GM12878 (cell line): ENCODE results near the gene KCNH5. TPM values are rescaled to one million over a fixed set of nuclear protein-coding genes. Genes with fewer than 3 reads are reported as not detected.

Experiments used
- ATAC-seq: fragments of 200-7000 bp; cut with Tn5 transposase; 3 replicates; pipeline ENCODE4 v1.9.1; 2020; ENCODE audit warnings: mild to moderate bottlenecking, moderate library complexity
- BruUV-seq: library from RNA; stranded (reverse); fragments of 400-500 nt; replicated peaks from 2 replicates; lab custom pipeline; 2021; lab: Mats Ljungman, UMichigan
- CTCF ChIA-PET: fragments of 300-600 bp; sonication (Branson Sonifier 250); formaldehyde crosslinking; extraction: SDS; loops from one replicate; lab custom pipeline; 2021; ENCODE audit warnings: inconsistent platforms; lab: Yijun Ruan, JAX
- POLR2A ChIA-PET: fragments of 350-600 bp; formaldehyde crosslinking; extraction: SDS; loops from one replicate; lab custom pipeline; 2021; ENCODE audit warnings: inconsistent platforms; lab: Charles Lee
- RAD21 ChIA-PET: fragments of 300-600 bp; sonication (Branson Sonifier 250); formaldehyde crosslinking; loops from one replicate; lab custom pipeline; 2023; ENCODE audit warnings: antibody characterized with exemption; ENCODE audit not compliant: unreplicated experiment; lab: Charles Lee
- SMC1A ChIA-PET: fragments of 300-600 bp; sonication (Branson Sonifier 250); formaldehyde crosslinking; loops from one replicate; lab custom pipeline; 2023; ENCODE audit not compliant: unreplicated experiment, uncharacterized antibody; lab: Charles Lee
- DNase-seq: peaks from one replicate; pipeline ENCODE4 v3.0.0-alpha.2; 2011; ENCODE audit warnings: low read depth, low spot score
- FAIRE-seq: peaks from 3 replicates; lab custom pipeline; 2011; peaks lifted over from hg19 to GRCh38; lab: Jason Lieb, UNC
- H2AFZ ChIP-seq: 2 replicates; pipeline ENCODE4 v1.6.0; 2011; ENCODE audit warnings: low read depth, low read length, control low read depth; ENCODE audit not compliant: control insufficient read depth
- H3K27ac ChIP-seq: 2 replicates; pipeline ENCODE4 v1.5.1; 2011; ENCODE audit warnings: control low read depth; ENCODE audit not compliant: control insufficient read depth, insufficient read depth
- H3K27me3 ChIP-seq, 2 experiments: replicated peaks in 1 of 2; 2 replicates each; pipeline versions ENCODE4 v1.6.0 to v1.6.1; 2011; ENCODE audit warnings: low read length in 1 of 2; ENCODE audit not compliant: control insufficient read depth in 2 of 2, insufficient read depth in 2 of 2
- H3K36me3 ChIP-seq, 2 experiments: 2 replicates each; pipeline ENCODE4 v1.5.1; 2011; ENCODE audit warnings: low read length in 1 of 2; ENCODE audit not compliant: control insufficient read depth in 2 of 2, insufficient read depth in 2 of 2
- H3K4me1 ChIP-seq: 2 replicates; pipeline ENCODE4 v1.6.1; 2011; ENCODE audit warnings: mild to moderate bottlenecking, low read length, moderate library complexity, mixed read lengths; ENCODE audit not compliant: control insufficient read depth, insufficient read depth
- H3K4me2 ChIP-seq: 2 replicates; pipeline ENCODE4 v1.6.0; 2011; ENCODE audit warnings: control low read depth; ENCODE audit not compliant: control insufficient read depth, insufficient read depth
- H3K4me3 ChIP-seq: fragments of 200-600 bp; sonication (generic); 2 replicates; pipeline ENCODE4 v1.5.1; 2016
- H3K79me2 ChIP-seq: 2 replicates; pipeline ENCODE4 v1.6.0; 2011; ENCODE audit warnings: low read length; ENCODE audit not compliant: control insufficient read depth, insufficient read depth
- H3K9ac ChIP-seq: 2 replicates; pipeline ENCODE4 v1.8.0; 2011; ENCODE audit warnings: low read length, control low read depth, mixed read lengths; ENCODE audit not compliant: control insufficient read depth, insufficient read depth
- H3K9me3 ChIP-seq: replicated peaks from 3 replicates; pipeline ENCODE4 v1.5.1; 2011; ENCODE audit warnings: mild to moderate bottlenecking, low read length; ENCODE audit not compliant: control insufficient read depth, insufficient read depth
- H4K20me1 ChIP-seq: 2 replicates; pipeline ENCODE4 v1.6.0; 2011; ENCODE audit not compliant: control insufficient read depth, insufficient read depth
- ATF3 ChIP-seq: IDR thresholded peaks from 2 replicates; pipeline ENCODE4 v1.6.1; 2011; ENCODE audit warnings: low read depth, mild to moderate bottlenecking, low read length, moderate library complexity, borderline replicate concordance; ENCODE audit errors: extremely low read depth
- CEBPB ChIP-seq, 2 experiments: fragments of 150-350 bp in 1 of 2; IDR thresholded peaks; 2 replicates each; pipeline ENCODE4 v1.6.1; 2012 to 2014; ENCODE audit warnings: low read depth in 2 of 2, low read length in 2 of 2, borderline replicate concordance in 1 of 2, inconsistent platforms in 1 of 2
- CREB1 ChIP-seq: IDR thresholded peaks from 2 replicates; pipeline ENCODE4 v1.6.1; 2012; ENCODE audit warnings: low read depth, mild to moderate bottlenecking, inconsistent platforms
- ETV6 ChIP-seq, 2 experiments: fragments of 450-650 bp in 1 of 2; IDR thresholded peaks in 1 of 2; conservative IDR thresholded peaks in 1 of 2; 2 replicates each; pipeline ENCODE4 v1.6.1; 2014; ENCODE audit warnings: antibody characterized with exemption in 1 of 2, borderline replicate concordance in 1 of 2, low read depth in 1 of 2, mild to moderate bottlenecking in 1 of 2, moderate library complexity in 1 of 2
- HCFC1 ChIP-seq: fragments of 150-350 bp; IDR thresholded peaks from 2 replicates; pipeline ENCODE4 v1.6.1; 2014; ENCODE audit warnings: low read length
- HDAC6 ChIP-seq: fragments of 200-600 bp; sonication (generic); IDR thresholded peaks from one replicate; pipeline ENCODE4 v1.8.0; 2017; ENCODE audit warnings: antibody characterized with exemption; ENCODE audit not compliant: unreplicated experiment
- JUNB ChIP-seq: IDR thresholded peaks from 2 replicates; pipeline ENCODE4 v1.6.1; 2016; ENCODE audit warnings: antibody characterized with exemption, mild to moderate bottlenecking
- MTA2 ChIP-seq: fragments of 450-650 bp; IDR thresholded peaks from 2 replicates; pipeline ENCODE4 v1.6.1; 2016; ENCODE audit warnings: low read depth, mild to moderate bottlenecking, moderate library complexity
- RCOR1 ChIP-seq: conservative IDR thresholded peaks from 2 replicates; pipeline ENCODE4 v1.6.1; 2012; ENCODE audit warnings: low read depth, low read length, improper control_type of control experiment
- RUNX3 ChIP-seq: IDR thresholded peaks from 2 replicates; pipeline ENCODE4 v1.6.1; 2012; ENCODE audit warnings: low read length, inconsistent platforms
- SIX5 ChIP-seq: IDR thresholded peaks from 2 replicates; pipeline ENCODE4 v1.6.1; 2011; ENCODE audit warnings: mild to moderate bottlenecking, low read depth, low read length, moderate library complexity; ENCODE audit not compliant: severe bottlenecking
- SMARCA5 ChIP-seq: fragments of 450-650 bp; IDR thresholded peaks from 2 replicates; pipeline ENCODE4 v1.6.1; 2017; ENCODE audit warnings: mild to moderate bottlenecking
- STAT1 ChIP-seq: fragments of 450-650 bp; conservative IDR thresholded peaks from 2 replicates; pipeline ENCODE4 v1.6.1; 2014; ENCODE audit warnings: antibody characterized with exemption, mild to moderate bottlenecking
- STAT3 ChIP-seq: IDR thresholded peaks from 2 replicates; pipeline ENCODE4 v1.6.1; 2011; ENCODE audit warnings: low read depth, low read length, improper control_type of control experiment
- ZNF687 ChIP-seq: fragments of 450-650 bp; IDR thresholded peaks from 2 replicates; pipeline ENCODE4 v1.6.1; 2017; ENCODE audit warnings: mild to moderate bottlenecking, moderate library complexity
- WGBS: methylation state at CpG from one replicate; pipeline ENCODE4 v1.1.6; 2016; ENCODE audit warnings: low lambda C conversion rate; ENCODE audit not compliant: insufficient replicate concordance, insufficient coverage; ENCODE audit errors: missing lambda C conversion rate; 5-methylcytosine and 5-hydroxymethylcytosine counted together
- in situ Hi-C: fragments of 300-500 bp; cut with MboI; formaldehyde crosslinking; loops from 9 replicates; pipeline ENCODE4 v1.14.3; 2018; ENCODE audit warnings: mixed read lengths
- intact Hi-C: fragments of 100-400 bp; cut with micrococcal nuclease; formaldehyde crosslinking; loops from one replicate; pipeline ENCODE4 v1.14.2; 2022; ENCODE audit not compliant: unreplicated experiment
- polyA plus RNA-seq, 11 experiments: library from polyadenylated mRNA; depleted of rRNA in 4 of 11; unstranded in 6 of 11; stranded (reverse) in 5 of 11; fragments of >200 nt; fragmentation: Nextera tagmentation in 4 of 11; fragmentation: Illumina TruSeq in 1 of 11; extraction: Ambion mirVana in 4 of 11; extraction: Trizol in 1 of 11; gene quantifications; 1 replicate in 1 of 11; 2 replicates in 10 of 11; pipeline versions ENCODE4 v1.2.1 to v1.2.3, GENCODE V29; 2011 to 2016; ENCODE audit warnings: inconsistent platforms in 2 of 11, missing spikeins in 2 of 11, low read depth in 1 of 11
- total RNA-seq, 4 experiments: library from RNA; depleted of rRNA in 3 of 4; stranded (reverse); fragments of >200 nt in 3 of 4; fragmentation: Illumina TruSeq in 1 of 4; extraction: Trizol in 1 of 4; gene quantifications; 2 replicates each; pipeline versions ENCODE4 v1.2.1 to v1.2.3, GENCODE V29; 2013 to 2021
- TF ChIP-seq, protein P1 (sequence below): fragments of 450-650 bp; IDR thresholded peaks from 2 replicates; pipeline ENCODE4 v1.6.1; 2017; ENCODE audit warnings: mild to moderate bottlenecking, moderate library complexity
- TF ChIP-seq, protein P2 (sequence below): fragments of 450-650 bp; IDR thresholded peaks from 2 replicates; pipeline ENCODE4 v1.6.1; 2016; ENCODE audit warnings: mild to moderate bottlenecking

KCNH5 gene
- total and polyA plus RNA-seq, 10 of the 15 experiments (the other 5 are each of a cell fraction or from before 2014, with no cell fraction given), result under 0.01 to 0.04 (median 0.04) TPM; not detected in 7

DNA sequence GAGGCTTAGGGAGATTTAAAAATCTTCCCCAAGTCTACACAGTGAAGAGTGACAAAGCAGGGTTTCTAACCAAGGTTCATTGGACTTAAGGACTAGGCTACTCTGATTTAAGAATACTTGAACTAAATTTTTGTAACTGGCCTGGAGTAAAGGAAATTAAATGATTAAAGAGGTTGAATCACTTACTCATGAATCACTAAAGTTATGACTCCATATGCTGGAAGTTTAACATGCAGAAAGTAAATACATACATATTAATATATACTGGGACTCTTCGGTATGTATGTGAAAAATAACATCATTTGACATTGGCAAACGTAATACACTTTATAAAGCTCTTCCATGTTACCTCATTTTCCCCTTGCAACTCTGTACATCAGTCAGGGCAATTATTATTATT is 322.9 kb downstream of the KCNH5 start:
- SMC1A ChIA-PET, result no interaction called here
- CTCF ChIA-PET, result no interaction called here
- H2AFZ ChIP-seq, result no peak overlapping the region
- no peak for DNase-seq
- BruUV-seq, result no TSS peak
- H3K79me2 ChIP-seq, result no peaks in the 10 kb centered on the region
- no peak overlapping the region for H3K27ac ChIP-seq
- H3K27me3 ChIP-seq, result no peaks in the 10 kb centered on the region
- H4K20me1 ChIP-seq, result no peaks in the 10 kb centered on the region
- TF ChIP-seq ZNF687 (no peak), ATF3 (no peak), HDAC6 (no peak), STAT3 (no peak), SMARCA5 (no peak), ETV6 (conservative IDR thresholded peaks at IDR 0.05 in 1 of 2, IDR thresholded peaks at IDR 0.05 in 1 of 2; ENCODE audit: borderline replicate concordance in 1 of 2, low read depth in 1 of 2) (no peak), STAT1 (no peak), SIX5 (no peak), CEBPB (IDR thresholded peaks at IDR 0.05; ENCODE audit: borderline replicate concordance in 1 of 2, low read depth in 2 of 2, low read length in 2 of 2) (no peak), RUNX3 (no peak), HCFC1 (no peak), RCOR1 (no peak), JUNB (no peak), CREB1 (no peak), MTA2 (no peak)
- TF ChIP-seq, protein P1, sequence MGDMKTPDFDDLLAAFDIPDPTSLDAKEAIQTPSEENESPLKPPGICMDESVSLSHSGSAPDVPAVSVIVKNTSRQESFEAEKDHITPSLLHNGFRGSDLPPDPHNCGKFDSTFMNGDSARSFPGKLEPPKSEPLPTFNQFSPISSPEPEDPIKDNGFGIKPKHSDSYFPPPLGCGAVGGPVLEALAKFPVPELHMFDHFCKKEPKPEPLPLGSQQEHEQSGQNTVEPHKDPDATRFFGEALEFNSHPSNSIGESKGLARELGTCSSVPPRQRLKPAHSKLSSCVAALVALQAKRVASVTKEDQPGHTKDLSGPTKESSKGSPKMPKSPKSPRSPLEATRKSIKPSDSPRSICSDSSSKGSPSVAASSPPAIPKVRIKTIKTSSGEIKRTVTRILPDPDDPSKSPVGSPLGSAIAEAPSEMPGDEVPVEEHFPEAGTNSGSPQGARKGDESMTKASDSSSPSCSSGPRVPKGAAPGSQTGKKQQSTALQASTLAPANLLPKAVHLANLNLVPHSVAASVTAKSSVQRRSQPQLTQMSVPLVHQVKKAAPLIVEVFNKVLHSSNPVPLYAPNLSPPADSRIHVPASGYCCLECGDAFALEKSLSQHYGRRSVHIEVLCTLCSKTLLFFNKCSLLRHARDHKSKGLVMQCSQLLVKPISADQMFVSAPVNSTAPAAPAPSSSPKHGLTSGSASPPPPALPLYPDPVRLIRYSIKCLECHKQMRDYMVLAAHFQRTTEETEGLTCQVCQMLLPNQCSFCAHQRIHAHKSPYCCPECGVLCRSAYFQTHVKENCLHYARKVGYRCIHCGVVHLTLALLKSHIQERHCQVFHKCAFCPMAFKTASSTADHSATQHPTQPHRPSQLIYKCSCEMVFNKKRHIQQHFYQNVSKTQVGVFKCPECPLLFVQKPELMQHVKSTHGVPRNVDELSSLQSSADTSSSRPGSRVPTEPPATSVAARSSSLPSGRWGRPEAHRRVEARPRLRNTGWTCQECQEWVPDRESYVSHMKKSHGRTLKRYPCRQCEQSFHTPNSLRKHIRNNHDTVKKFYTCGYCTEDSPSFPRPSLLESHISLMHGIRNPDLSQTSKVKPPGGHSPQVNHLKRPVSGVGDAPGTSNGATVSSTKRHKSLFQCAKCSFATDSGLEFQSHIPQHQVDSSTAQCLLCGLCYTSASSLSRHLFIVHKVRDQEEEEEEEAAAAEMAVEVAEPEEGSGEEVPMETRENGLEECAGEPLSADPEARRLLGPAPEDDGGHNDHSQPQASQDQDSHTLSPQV, result no peak
- TF ChIP-seq, protein P2, sequence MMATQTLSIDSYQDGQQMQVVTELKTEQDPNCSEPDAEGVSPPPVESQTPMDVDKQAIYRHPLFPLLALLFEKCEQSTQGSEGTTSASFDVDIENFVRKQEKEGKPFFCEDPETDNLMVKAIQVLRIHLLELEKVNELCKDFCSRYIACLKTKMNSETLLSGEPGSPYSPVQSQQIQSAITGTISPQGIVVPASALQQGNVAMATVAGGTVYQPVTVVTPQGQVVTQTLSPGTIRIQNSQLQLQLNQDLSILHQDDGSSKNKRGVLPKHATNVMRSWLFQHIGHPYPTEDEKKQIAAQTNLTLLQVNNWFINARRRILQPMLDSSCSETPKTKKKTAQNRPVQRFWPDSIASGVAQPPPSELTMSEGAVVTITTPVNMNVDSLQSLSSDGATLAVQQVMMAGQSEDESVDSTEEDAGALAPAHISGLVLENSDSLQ, result no peak
- TF ChIP-seq, all 136 proteins: peak for 0
- ChIA-PET POLR2A (no interaction called here), RAD21 (no interaction called here)
- WGBS, result 2% methylated on average over 2 of the region's 2 CpGs
- ATAC-seq, result no peak
- H3K36me3 ChIP-seq, result no peaks in the 10 kb centered on the region
- FAIRE-seq, result no peak
- H3K4me1 ChIP-seq, result no peaks in the 10 kb centered on the region
- no peak overlapping the region for H3K4me2 ChIP-seq
- H3K9me3 ChIP-seq, result no peaks in the 10 kb centered on the region
- in situ Hi-C loops, result no loop called here
- intact Hi-C loops, result no loop called here
- no peak overlapping the region for H3K4me3 ChIP-seq
- no peak overlapping the region for H3K9ac ChIP-seq
